NCI-H2196 treated with DMSO at 0.1 percent for 48 hours (cell line): ENCODE results near the gene XAB2.
A peak's percentile ranks its signal among the peaks of the same experiment; 100 is the strongest.

Experiments used
- DNase-seq: peaks from one replicate; lab custom pipeline; 2025; ENCODE audit not compliant: unreplicated experiment; lab: John Stamatoyannopoulos, UW

The XAB2 gene

DNA sequence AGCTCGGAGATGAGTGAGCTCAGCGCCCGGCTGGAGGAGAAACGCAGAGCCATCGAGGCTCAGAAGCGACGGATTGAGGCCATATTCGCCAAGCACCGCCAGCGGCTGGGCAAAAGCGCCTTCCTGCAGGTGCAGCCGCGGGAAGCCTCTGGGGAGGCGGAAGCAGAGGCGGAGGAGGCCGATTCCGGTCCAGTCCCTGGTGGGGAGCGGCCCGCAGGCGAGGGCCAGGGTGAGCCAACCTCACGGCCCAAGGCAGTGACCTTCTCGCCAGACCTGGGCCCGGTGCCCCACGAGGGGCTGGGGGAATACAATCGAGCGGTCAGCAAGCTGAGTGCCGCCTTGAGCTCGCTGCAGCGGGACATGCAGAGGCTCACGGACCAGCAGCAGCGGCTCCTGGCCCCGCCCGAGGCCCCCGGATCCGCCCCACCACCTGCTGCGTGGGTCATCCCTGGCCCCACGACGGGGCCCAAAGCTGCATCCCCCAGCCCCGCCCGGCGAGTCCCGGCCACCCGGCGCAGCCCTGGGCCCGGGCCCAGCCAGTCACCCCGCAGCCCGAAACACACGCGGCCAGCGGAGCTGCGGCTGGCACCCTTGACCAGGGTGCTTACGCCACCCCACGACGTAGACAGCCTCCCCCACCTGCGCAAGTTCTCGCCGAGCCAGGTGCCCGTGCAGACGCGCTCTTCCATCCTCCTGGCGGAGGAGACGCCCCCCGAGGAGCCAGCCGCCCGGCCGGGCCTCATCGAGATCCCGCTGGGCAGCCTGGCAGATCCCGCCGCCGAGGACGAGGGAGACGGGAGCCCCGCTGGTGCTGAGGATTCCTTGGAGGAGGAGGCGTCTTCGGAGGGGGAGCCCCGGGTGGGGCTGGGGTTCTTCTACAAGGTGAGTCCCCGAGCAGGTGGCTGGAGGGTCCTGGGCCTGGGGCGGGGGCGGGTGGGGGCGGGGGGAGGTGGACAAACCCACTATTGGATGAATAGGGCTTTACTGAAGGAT lies 16.8 kb downstream of the XAB2 start:
- no peak for DNase-seq

DNA sequence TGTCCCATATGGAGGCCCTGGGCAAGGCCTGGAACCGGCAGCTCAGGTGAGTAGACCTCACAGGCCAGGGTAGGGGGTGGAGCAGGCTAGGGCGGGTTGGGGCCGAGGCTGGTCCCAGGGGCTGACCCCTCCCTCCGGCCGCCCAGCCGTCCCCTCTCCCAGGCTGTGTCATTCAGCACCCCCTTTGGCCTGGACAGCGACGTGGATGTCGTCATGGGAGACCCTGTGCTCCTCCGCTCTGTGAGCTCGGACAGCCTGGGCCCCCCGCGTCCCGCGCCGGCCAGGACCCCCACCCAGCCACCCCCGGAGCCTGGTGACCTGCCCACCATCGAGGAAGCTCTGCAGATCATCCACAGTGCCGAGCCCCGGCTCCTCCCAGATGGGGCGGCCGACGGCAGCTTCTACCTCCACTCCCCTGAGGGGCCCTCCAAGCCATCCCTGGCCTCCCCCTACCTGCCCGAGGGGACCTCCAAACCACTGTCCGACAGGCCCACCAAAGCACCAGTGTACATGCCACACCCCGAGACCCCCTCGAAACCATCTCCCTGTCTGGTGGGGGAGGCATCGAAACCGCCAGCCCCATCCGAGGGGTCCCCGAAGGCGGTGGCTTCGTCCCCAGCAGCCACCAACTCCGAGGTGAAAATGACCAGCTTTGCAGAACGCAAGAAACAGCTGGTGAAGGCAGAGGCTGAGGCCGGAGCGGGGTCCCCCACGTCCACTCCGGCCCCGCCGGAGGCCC lies 17.6 kb downstream of the XAB2 start:
- DNase-seq: no peak

GRCh38 chr19:7610491-7611240 lies 18.7 kb downstream of the XAB2 start:
- DNase-seq: no peak

- no peak for DNase-seq
Measured at GRCh38 chr19:7607874-7608560, 21.3 kb downstream of the XAB2 start.

DNA sequence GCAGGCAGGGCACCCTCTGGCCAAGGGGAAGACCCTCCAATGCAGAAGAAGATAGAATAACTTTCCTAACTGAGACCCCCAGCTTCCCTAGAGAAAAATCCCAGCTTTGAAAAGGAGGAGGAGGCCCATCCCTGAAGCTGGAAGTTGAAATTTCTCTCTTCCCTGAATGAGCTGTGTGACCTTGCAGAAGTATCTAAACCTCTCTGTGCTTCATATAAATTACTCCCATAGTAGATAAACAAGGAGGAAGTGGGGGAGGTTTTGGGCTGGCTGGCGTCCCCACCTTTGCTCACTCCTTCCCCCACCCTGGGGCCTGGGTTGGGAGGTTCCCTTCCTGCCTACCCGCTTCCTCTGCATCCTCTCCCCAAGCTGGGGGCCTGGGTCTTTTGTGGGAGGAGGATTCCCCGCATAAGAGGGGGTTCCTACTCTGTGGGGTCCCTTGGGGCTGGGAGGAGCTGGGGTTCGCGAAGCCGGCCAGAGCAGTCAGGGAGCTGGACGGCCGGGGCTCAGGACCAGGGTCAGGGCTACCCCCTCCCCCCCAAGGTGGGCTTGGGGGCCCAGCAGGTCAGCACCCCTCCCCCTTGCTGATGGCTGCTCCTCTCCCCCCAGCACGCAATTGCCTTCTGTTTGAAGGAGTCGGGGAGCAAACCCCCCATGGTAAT lies 22.0 kb downstream of the XAB2 start:
- DNase-seq: no peak

GRCh38 chr19:7606289-7606688 lies 23.1 kb downstream of the XAB2 start:
- no peak for DNase-seq

GRCh38 chr19:7605490-7606222 lies 23.7 kb downstream of the XAB2 start:
- peak; percentile 24 for DNase-seq

DNA sequence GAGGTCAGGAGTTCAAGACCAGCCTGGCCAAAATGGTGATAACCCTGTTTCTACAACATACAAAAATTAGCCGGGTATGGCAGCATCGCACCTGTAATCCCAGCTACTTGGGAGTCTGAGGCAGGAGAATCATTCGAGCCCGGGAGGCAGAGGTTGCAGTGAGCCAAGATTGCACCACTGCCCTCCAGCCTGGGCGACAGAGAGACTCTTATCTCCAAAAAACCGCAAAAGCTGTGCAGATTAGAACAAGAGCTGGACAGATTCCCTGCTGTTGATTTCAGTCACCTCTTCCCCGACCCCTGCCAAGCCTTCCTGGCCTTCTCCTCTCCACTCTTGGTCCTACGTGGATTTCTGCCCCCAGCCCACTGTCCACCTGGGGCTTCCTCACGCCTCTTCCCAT lies 25.4 kb downstream of the XAB2 start:
- DNase-seq: no peak

- DNase-seq: no peak
Measured at GRCh38 chr19:7602935-7603497, 26.3 kb downstream of the XAB2 start.

DNA sequence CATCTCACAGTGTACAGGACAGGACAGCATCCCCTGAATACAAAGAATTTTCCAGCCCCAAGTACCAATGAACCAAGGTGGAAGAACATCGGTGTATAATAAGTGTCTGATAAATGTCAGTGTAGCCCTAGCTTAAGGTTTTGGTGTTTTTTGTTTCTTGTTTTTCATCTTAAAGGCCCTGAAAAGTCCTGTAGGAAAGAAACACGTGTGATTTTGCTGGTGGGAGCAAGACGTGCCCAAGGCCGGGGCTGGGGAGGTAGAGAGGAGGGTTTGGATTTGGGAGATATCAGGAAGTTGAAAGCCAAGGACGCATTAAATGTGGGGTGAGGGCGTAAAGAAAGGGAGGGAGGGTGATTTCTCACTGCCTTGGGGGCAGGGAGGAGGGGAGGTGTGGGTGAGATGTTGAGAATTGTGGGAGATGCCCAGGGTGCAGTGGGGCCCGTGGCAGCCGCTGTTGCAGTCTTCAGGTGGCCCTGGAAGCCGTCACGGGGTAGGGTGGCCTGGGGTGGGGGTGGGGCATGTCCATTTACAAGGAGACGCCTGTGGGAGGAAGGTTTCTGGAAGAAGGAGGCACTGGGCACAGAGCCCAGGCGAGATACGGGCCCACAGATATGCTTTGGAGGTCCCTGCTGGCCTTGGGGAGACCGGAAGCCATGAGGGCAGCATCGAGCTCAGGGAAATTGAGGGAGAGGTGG lies 27.0 kb downstream of the XAB2 start:
- no peak for DNase-seq

DNA sequence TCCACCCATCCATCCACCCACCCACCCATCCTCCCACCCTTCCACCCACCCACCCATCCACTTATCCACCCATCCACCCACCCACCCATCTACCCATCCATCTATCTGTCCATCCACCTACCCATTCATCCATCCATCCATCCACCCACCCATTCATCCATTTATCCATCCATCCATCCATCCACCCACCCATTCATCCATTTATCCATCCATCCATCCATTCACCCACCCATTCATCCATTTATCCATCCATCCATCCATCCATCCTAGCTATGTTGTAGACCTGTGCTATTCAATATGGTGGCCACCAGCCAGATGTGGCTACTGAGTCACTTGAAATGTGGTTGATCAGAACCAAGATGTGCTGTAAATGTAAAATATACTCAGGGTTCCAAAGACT lies 28.6 kb downstream of the XAB2 start:
- no peak for DNase-seq

DNA sequence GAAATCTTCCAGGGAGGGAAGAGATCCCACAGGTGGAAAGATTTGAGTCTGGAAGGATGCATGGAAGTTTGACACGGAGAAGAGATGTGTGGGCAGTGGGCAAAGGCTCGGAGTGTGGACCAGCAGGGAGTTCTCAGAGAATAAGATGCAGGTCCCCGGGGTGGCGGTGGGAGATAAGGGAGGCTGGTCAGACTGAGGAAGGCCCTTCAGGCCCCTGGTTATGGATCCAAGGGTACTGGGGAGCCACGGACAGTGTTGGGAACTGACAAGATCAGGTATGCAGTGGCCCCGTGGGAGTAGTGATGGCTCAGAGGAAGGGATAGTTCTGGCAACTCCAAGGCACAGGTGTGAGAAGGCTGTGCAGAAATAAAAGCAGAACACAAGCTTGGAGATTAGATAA lies 31.2 kb downstream of the XAB2 start:
- DNase-seq: no peak

- no peak for DNase-seq
Measured at GRCh38 chr19:7597689-7598088, 31.7 kb downstream of the XAB2 start.

- no peak for DNase-seq
Measured at GRCh38 chr19:7596211-7596937, 33.0 kb downstream of the XAB2 start.

DNA sequence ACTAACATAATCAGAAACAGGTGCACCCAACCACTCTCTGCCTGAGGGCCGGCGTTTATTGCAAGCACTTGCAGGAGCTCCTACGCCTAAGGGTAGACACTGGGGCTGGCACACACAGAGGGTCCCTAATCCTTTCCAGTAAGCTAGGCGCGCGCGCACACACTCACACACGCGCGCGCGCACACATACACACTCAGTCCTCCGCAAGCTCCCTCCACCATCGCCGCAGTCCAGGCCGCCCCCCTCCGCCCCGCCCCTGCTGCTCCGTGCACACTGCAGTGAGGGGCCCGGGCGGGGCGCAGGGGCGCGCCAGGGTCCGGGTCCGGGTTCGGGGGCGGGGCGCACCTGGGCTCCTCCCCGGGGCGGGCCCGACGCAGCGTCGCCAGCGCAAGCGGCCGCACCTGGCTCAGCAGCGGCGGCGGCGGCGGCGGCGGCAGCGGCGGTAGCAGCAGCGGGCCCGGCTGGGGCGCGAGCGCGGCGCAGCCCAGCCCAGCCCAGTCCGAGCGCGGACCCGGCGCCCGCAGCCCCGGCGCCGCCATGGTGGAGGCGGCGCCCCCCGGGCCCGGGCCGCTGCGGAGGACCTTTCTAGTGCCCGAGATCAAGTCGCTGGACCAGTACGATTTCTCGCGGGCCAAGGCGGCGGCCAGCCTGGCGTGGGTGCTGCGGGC lies 33.7 kb downstream of the XAB2 start, which contains the start of gene CAMSAP3:
CAMSAP3 (plus strand) TSS at position 398 of the 668 bp plus-strand sequence; CDS start at position 538, 140 bp downstream.
- peak; percentile 58 for DNase-seq

GRCh38 chr19:7590256-7590655 lies 39.1 kb downstream of the XAB2 start:
- DNase-seq: no peak

DNA sequence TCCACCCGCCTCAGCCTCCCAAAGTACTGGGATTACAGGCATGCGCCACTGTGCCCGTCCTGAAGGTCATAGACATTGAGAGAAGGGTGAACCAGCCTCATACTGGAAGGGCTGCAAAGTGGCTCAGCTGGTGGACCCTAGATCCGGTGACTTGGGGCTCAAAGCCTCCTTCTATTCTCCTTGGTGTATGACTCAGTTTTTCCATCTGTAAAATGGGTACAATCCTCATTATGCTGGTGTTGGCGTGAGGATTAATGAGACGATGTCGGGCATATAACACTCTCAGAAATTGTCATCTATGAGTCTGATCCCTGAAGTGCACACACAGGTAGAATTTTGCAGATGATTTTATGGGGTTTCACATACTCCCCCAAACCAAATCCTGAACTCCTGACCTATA lies 39.5 kb downstream of the XAB2 start:
- no peak for DNase-seq
